Neural cell (in vitro differentiated cells): ENCODE measurements around the gene SLC22A5. TPM values are rescaled to one million over a fixed set of nuclear protein-coding genes. Genes with fewer than 3 reads are reported as not detected.

Experiments
- H2AFZ ChIP-seq: fragments of 200-600, 300-800 bp; sonication (generic), shearing (Covaris generic); 2 replicates; pipeline ENCODE4 v1.6.0; 2014; ENCODE audit warnings: low read depth, mild to moderate bottlenecking, antibody characterized with exemption, low read length, moderate library complexity
- H3F3A ChIP-seq: fragments of 200-600 bp; shearing (Covaris generic); 2 replicates; pipeline ENCODE4 v1.6.1; 2016; ENCODE audit warnings: mild to moderate bottlenecking, moderate library complexity, mixed read lengths, antibody characterized with exemption, low read length; ENCODE audit not compliant: insufficient read depth, poor library complexity, severe bottlenecking
- H3K27ac ChIP-seq: fragments of 200-600, 300-800 bp; sonication (generic), shearing (Covaris generic); 2 replicates; pipeline ENCODE4 v1.5.1; 2014; ENCODE audit warnings: mild to moderate bottlenecking, low read length, moderate library complexity
- H3K27me3 ChIP-seq: fragments of 300-800, 200-600 bp; sonication (generic), shearing (Covaris generic); 2 replicates; pipeline ENCODE4 v1.6.0; 2014; ENCODE audit warnings: mild to moderate bottlenecking, low read depth, low read length, moderate library complexity; ENCODE audit not compliant: insufficient read depth
- H3K36me3 ChIP-seq: fragments of 300-800, 200-600 bp; sonication (generic), shearing (Covaris generic); 2 replicates; pipeline ENCODE4 v1.5.1; 2014; ENCODE audit warnings: mild to moderate bottlenecking, antibody characterized with exemption, low read length, moderate library complexity; ENCODE audit not compliant: insufficient read depth
- H3K4me2 ChIP-seq: fragments of 300-800, 200-600 bp; sonication (generic), shearing (Covaris generic); 2 replicates; pipeline ENCODE4 v1.6.0; 2014; ENCODE audit warnings: mild to moderate bottlenecking, low read length
- H3K4me3 ChIP-seq: fragments of 300-800, 200-600 bp; sonication (generic), shearing (Covaris generic); 2 replicates; pipeline ENCODE4 v1.5.1; 2014; ENCODE audit warnings: mild to moderate bottlenecking, low read length, moderate library complexity
- H3K79me2 ChIP-seq: fragments of 200-600 bp; shearing (Covaris generic); replicated peaks from 2 replicates; pipeline ENCODE4 v1.6.0; 2014; ENCODE audit warnings: mild to moderate bottlenecking, low read length, moderate library complexity; ENCODE audit not compliant: insufficient read depth
- H3K9ac ChIP-seq: fragments of 300-800, 200-600 bp; sonication (generic), shearing (Covaris generic); 2 replicates; pipeline ENCODE4 v1.6.1; 2016; ENCODE audit warnings: mild to moderate bottlenecking, low read length, mixed read lengths
- H3K9me2 ChIP-seq: fragments of 200-600 bp; shearing (Covaris generic); 2 replicates; pipeline ENCODE4 v1.6.1; 2016; ENCODE audit warnings: mild to moderate bottlenecking, low read length, mixed read lengths; ENCODE audit not compliant: insufficient read depth
- H3K9me3 ChIP-seq: fragments of 200-600, 300-800 bp; sonication (generic), shearing (Covaris generic); 2 replicates; pipeline ENCODE4 v1.6.1; 2016; ENCODE audit warnings: mild to moderate bottlenecking, mixed run types, low read length, moderate library complexity, mixed read lengths
- H4K20me1 ChIP-seq: fragments of 200-600 bp; shearing (Covaris generic); 2 replicates; pipeline ENCODE4 v1.6.1; 2016; ENCODE audit warnings: mild to moderate bottlenecking, mixed run types; ENCODE audit not compliant: insufficient read depth
- CTCF ChIP-seq: fragments of 450-650 bp; IDR thresholded peaks from 2 replicates; pipeline ENCODE4 v1.5.1; 2014; ENCODE audit warnings: antibody characterized with exemption, mild to moderate bottlenecking, moderate library complexity; ENCODE audit not compliant: poor library complexity, severe bottlenecking
- EP300 ChIP-seq: fragments of 450-650 bp; conservative IDR thresholded peaks from 2 replicates; pipeline ENCODE4 v1.6.1; 2014; ENCODE audit warnings: antibody characterized with exemption, mild to moderate bottlenecking, moderate library complexity; ENCODE audit not compliant: poor library complexity, severe bottlenecking
- EZH2 ChIP-seq: fragments of 200-600, 300-800 bp; shearing (Covaris generic), sonication (generic); IDR thresholded peaks from 2 replicates; pipeline ENCODE4 v1.6.1; 2014; ENCODE audit warnings: antibody characterized with exemption, low read length, borderline replicate concordance, mild to moderate bottlenecking; ENCODE audit not compliant: insufficient read depth, poor library complexity, severe bottlenecking
- MXI1 ChIP-seq: fragments of 450-650 bp; conservative IDR thresholded peaks from 2 replicates; pipeline ENCODE4 v1.6.1; 2014; ENCODE audit warnings: antibody characterized with exemption, mild to moderate bottlenecking; ENCODE audit not compliant: poor library complexity, severe bottlenecking
- POLR2AphosphoS5 ChIP-seq: IDR thresholded peaks from 2 replicates; pipeline ENCODE4 v1.6.1; 2012
- RAD21 ChIP-seq: fragments of 450-650 bp; conservative IDR thresholded peaks from 2 replicates; pipeline ENCODE4 v1.6.1; 2014; ENCODE audit warnings: antibody characterized with exemption, mild to moderate bottlenecking, moderate library complexity
- REST ChIP-seq: IDR thresholded peaks from 2 replicates; pipeline ENCODE4 v1.6.1; 2012; ENCODE audit warnings: borderline replicate concordance
- SMC3 ChIP-seq: fragments of 450-650 bp; conservative IDR thresholded peaks from 2 replicates; pipeline ENCODE4 v1.6.1; 2014; ENCODE audit warnings: antibody characterized with exemption, mild to moderate bottlenecking, moderate library complexity; ENCODE audit not compliant: poor library complexity
- TAF1 ChIP-seq: IDR thresholded peaks from 2 replicates; pipeline ENCODE4 v1.6.1; 2012; ENCODE audit warnings: low read depth
- polyA plus RNA-seq: library from polyadenylated mRNA; depleted of rRNA; stranded (reverse); fragments of >200 nt; gene quantifications from 2 replicates; pipeline ENCODE4 v1.2.3, GENCODE V29; 2014

SLC22A5 gene
- polyA plus RNA-seq, 1 donor from 2014 or later = 5.5 TPM

- Histone ChIP-seq H3K27me3 (no peaks in the 10 kb centered on the region), H3K79me2 (no peaks in the 10 kb centered on the region), H2AFZ (no peak overlapping the region), H3F3A (no peaks in the 10 kb centered on the region), H3K9me2 (no peaks in the 10 kb centered on the region), H3K36me3 (no peaks in the 10 kb centered on the region), H3K4me2 (no peak overlapping the region), H3K27ac (no peak overlapping the region), H3K9me3 (no peaks in the 10 kb centered on the region), H4K20me1 (no peaks in the 10 kb centered on the region), H3K9ac (no peak overlapping the region), H3K4me3 (no peak overlapping the region)
- TF ChIP-seq CTCF = no peak
- TF ChIP-seq TAF1 = no peak
- no peak for TF ChIP-seq RAD21
- no peak for TF ChIP-seq POLR2AphosphoS5
- TF ChIP-seq SMC3 = no peak
- no peak for TF ChIP-seq REST
Measured at GRCh38 chr5:132427281-132428146, 58.0 kb downstream of the SLC22A5 start.

- H3K36me3 ChIP-seq = no peaks in the 10 kb centered on the region
- no peak for TF ChIP-seq EZH2
- TF ChIP-seq EP300 = no peak
- TF ChIP-seq RAD21 = no peak
- no peak for TF ChIP-seq MXI1
- TF ChIP-seq REST = no peak
- TF ChIP-seq SMC3 = no peak
- no peak for TF ChIP-seq TAF1
- TF ChIP-seq POLR2AphosphoS5 = no peak
- no peak for TF ChIP-seq CTCF
- H3K4me3 ChIP-seq = no peak overlapping the region
- no peak overlapping the region for H3K9ac ChIP-seq
- H2AFZ ChIP-seq = no peak overlapping the region
- no peaks in the 10 kb centered on the region for H3K79me2 ChIP-seq
- no peak overlapping the region for H3K27ac ChIP-seq
- no peaks in the 10 kb centered on the region for H3K9me2 ChIP-seq
- H3K27me3 ChIP-seq = no peaks in the 10 kb centered on the region
- no peaks in the 10 kb centered on the region for H4K20me1 ChIP-seq
- no peaks in the 10 kb centered on the region for H3K9me3 ChIP-seq
- no peak overlapping the region for H3K4me2 ChIP-seq
- no peaks in the 10 kb centered on the region for H3F3A ChIP-seq
Measured at GRCh38 chr5:132428147-132428482, 58.6 kb downstream of the SLC22A5 start.
